GM18858 (cell line): ENCODE data around the gene SHISAL1.
"Not testable (repeated sequence)": the region's sequence is repeated elsewhere in the genome, so short reads cannot be mapped to it uniquely, and the experiment has no call there.

Source experiments
- ATAC-seq: cut with Tn5 transposase; IDR thresholded peaks from one replicate; pipeline ENCODE4 v1.9.1; 2021; ENCODE audit not compliant: unreplicated experiment

SHISAL1 gene

GRCh38 chr22:44328762-44329161, 16.0 kb upstream of the SHISAL1 start:
- no peak for ATAC-seq

GRCh38 chr22:44328326-44328725, 15.6 kb upstream of the SHISAL1 start:
- no peak for ATAC-seq

- no peak for ATAC-seq
These were observed 13.7 kb upstream of the SHISAL1 start for GRCh38 chr22:44326491-44326885.

GRCh38 chr22:44325718-44326490, 13.2 kb upstream of the SHISAL1 start:
- no peak for ATAC-seq

- not testable (repeated sequence) for ATAC-seq
These were observed 10.5 kb upstream of the SHISAL1 start for GRCh38 chr22:44323140-44323790.

- ATAC-seq: no peak
These were observed 6.9 kb upstream of the SHISAL1 start for GRCh38 chr22:44319685-44320084.

GRCh38 chr22:44318751-44319150, 6.0 kb upstream of the SHISAL1 start:
- no peak for ATAC-seq

GRCh38 chr22:44317886-44318637, 5.3 kb upstream of the SHISAL1 start:
- no peak for ATAC-seq

- ATAC-seq: no peak
These were observed 4.3 kb upstream of the SHISAL1 start for GRCh38 chr22:44317123-44317444.

- ATAC-seq: no peak
These were observed 3.8 kb upstream of the SHISAL1 start for GRCh38 chr22:44316393-44317122.

GRCh38 chr22:44314425-44315067, 1.8 kb upstream of the SHISAL1 start:
- no peak for ATAC-seq

GRCh38 chr22:44313385-44314006, 745 bp upstream of the SHISAL1 start:
- ATAC-seq: no peak

GRCh38 chr22:44311855-44312170, 938 bp downstream of the SHISAL1 start:
- no peak for ATAC-seq

GRCh38 chr22:44311104-44311854, 1.5 kb downstream of the SHISAL1 start:
- ATAC-seq: no peak

GRCh38 chr22:44309647-44310046, 3.1 kb downstream of the SHISAL1 start:
- no peak for ATAC-seq

- ATAC-seq: no peak
These were observed 3.6 kb downstream of the SHISAL1 start for GRCh38 chr22:44309137-44309536.

- ATAC-seq: no peak
These were observed 5.1 kb downstream of the SHISAL1 start for GRCh38 chr22:44307509-44308169.

GRCh38 chr22:44305888-44306287, 6.9 kb downstream of the SHISAL1 start:
- no peak for ATAC-seq

- no peak for ATAC-seq
These were observed 7.3 kb downstream of the SHISAL1 start for GRCh38 chr22:44305455-44305854.
